Melanocyte of skin (primary cell): ENCODE measurements around the gene MFGE8. TPM values are rescaled to one million over a fixed set of nuclear protein-coding genes. Genes with fewer than 3 reads are reported as not detected.

ENCODE experiments used
- total RNA-seq, 2 donors: library from RNA; depleted of rRNA; stranded (reverse); fragments of >200 nt; gene quantifications; 2 replicates each; pipeline ENCODE4 v1.2.3, GENCODE V29; 2012

The MFGE8 gene, protein sequence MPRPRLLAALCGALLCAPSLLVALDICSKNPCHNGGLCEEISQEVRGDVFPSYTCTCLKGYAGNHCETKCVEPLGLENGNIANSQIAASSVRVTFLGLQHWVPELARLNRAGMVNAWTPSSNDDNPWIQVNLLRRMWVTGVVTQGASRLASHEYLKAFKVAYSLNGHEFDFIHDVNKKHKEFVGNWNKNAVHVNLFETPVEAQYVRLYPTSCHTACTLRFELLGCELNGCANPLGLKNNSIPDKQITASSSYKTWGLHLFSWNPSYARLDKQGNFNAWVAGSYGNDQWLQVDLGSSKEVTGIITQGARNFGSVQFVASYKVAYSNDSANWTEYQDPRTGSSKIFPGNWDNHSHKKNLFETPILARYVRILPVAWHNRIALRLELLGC
- total RNA-seq = 10 to 100 TPM; 73.9 to 78.5 TPM

DNA sequence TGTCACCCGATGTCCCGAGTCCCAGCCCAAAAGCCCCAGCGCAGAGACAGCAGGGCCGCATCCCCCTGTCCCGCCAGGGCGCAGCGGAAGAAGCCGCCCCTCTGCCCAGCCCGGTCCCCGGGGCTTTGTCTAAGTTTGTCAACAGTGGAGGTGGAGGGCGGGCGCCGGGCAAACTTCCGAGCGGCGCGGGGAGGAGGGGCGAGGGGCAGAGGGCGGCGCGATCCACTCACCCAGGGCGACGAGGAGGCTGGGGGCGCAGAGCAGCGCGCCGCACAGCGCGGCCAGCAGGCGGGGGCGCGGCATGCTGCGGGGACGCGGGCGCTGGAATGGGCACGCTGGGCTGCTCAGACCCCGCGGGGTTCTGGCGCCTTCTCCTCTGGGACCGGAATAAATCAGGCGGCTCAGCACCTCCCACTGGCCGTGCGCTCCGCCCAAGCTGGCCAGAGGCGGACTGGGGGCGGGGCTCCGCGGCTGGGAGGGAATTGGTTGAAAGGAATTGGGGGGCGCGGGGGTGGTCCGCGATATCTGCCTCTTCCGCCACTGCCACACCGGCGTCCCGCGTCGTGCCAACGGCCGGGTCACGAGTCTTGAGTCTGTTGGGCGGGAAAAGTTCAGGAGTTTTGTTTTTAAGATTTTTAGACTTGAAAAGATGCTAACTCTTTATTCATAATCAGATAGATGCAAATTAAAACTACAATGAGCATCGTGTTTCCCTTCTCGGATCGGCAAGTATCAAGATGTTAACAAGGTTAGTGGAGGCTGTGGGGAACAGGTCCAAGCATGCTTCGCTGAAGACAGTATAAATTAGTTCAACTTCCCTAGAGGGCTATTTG lies at the start of gene MFGE8:
Gene MFGE8, minus strand, starts transcription at position 363 of the 833 bp plus-strand sequence. Its CDS starts 60 bp downstream, at position 303.

GRCh38 chr15:88894819-88895767 lies 18.1 kb downstream of the MFGE8 start, which contains the start of gene HAPLN3:
HAPLN3 (minus strand) TSS chr15:88895544; CDS start chr15:88887298, 8,246 bp downstream.

Other genes with a start within 250 kb of the MFGE8 start
- under 1 TPM; under 0.01 TPM for gene ACAN, start 109.9 kb downstream of the MFGE8 start, total RNA-seq
- gene HAPLN3, start 17.8 kb downstream of the MFGE8 start, total RNA-seq = 10 to 100 TPM in 1 of 2 donors, 1 to 10 TPM in 1; 8.6 to 11.3 TPM
- gene ABHD2, start 175.1 kb upstream of the MFGE8 start, total RNA-seq = 10 to 100 TPM; 47.1 to 79.9 TPM